NCI-H2227 (cell line): ENCODE results near the gene DSCAM.
"Not testable (repeated sequence)": the region's sequence is repeated elsewhere in the genome, so short reads cannot be mapped to it uniquely, and the experiment has no call there.

Experiments used
- DNase-seq: peaks from one replicate; lab custom pipeline; 2025; ENCODE audit not compliant: unreplicated experiment; lab: John Stamatoyannopoulos, UW

DSCAM gene

GRCh38 chr21:40472013-40472412 is 374.9 kb downstream of the DSCAM start:
- no peak for DNase-seq

- no peak for DNase-seq
Observed at GRCh38 chr21:40471103-40471502, 375.9 kb downstream of the DSCAM start.

GRCh38 chr21:40466893-40467483 is 380.0 kb downstream of the DSCAM start:
- DNase-seq = peak; percentile 3

GRCh38 chr21:40465382-40465781 is 381.6 kb downstream of the DSCAM start:
- DNase-seq = no peak

GRCh38 chr21:40463176-40463575 is 383.8 kb downstream of the DSCAM start:
- DNase-seq = no peak

GRCh38 chr21:40461008-40461407 is 385.9 kb downstream of the DSCAM start:
- DNase-seq = no peak

- DNase-seq = no peak
Observed at GRCh38 chr21:40457741-40458140, 389.2 kb downstream of the DSCAM start.

GRCh38 chr21:40454057-40454456 is 392.9 kb downstream of the DSCAM start:
- no peak for DNase-seq

GRCh38 chr21:40453183-40453582 is 393.8 kb downstream of the DSCAM start:
- DNase-seq = no peak

GRCh38 chr21:40452548-40452947 is 394.4 kb downstream of the DSCAM start:
- DNase-seq = no peak

- DNase-seq = no peak
Observed at GRCh38 chr21:40447016-40447415, 399.9 kb downstream of the DSCAM start.

- no peak for DNase-seq
Observed at GRCh38 chr21:40445349-40445921, 401.5 kb downstream of the DSCAM start.

GRCh38 chr21:40439581-40439980 is 407.4 kb downstream of the DSCAM start:
- not testable (repeated sequence) for DNase-seq

GRCh38 chr21:40438616-40439015 is 408.3 kb downstream of the DSCAM start:
- no peak for DNase-seq

GRCh38 chr21:40436261-40436660 is 410.7 kb downstream of the DSCAM start:
- DNase-seq = no peak

- DNase-seq = peak; percentile 2
Observed at GRCh38 chr21:40433538-40433937, 413.4 kb downstream of the DSCAM start.

- no peak for DNase-seq
Observed at GRCh38 chr21:40425981-40426380, 421.0 kb downstream of the DSCAM start.

- no peak for DNase-seq
Observed at GRCh38 chr21:40422896-40423635, 423.9 kb downstream of the DSCAM start.

GRCh38 chr21:40421121-40421520 is 425.8 kb downstream of the DSCAM start:
- no peak for DNase-seq

- DNase-seq = no peak
Observed at GRCh38 chr21:40416572-40416971, 430.4 kb downstream of the DSCAM start.

- no peak for DNase-seq
Observed at GRCh38 chr21:40408561-40408960, 438.4 kb downstream of the DSCAM start.

- DNase-seq = peak; percentile 53
Observed at GRCh38 chr21:40404396-40404800, 442.6 kb downstream of the DSCAM start.
